Liver (tissue), 3 donors: ENCODE data around the gene MIXL1.

Source experiments
- ATF3 ChIP-seq: IDR thresholded peaks from 2 replicates; pipeline ENCODE4 v1.6.1; 2016; ENCODE audit warnings: antibody characterized with exemption
- CTCF ChIP-seq: fragments of 150-350 bp; IDR thresholded peaks from 2 replicates; pipeline ENCODE4 v1.5.1; 2017; ENCODE audit warnings: improper control_type of control experiment, low read depth, low read length; ENCODE audit not compliant: missing input control
- FOXA1 ChIP-seq: IDR thresholded peaks from 2 replicates; pipeline ENCODE4 v1.6.1; 2016; ENCODE audit warnings: antibody characterized with exemption
- GABPA ChIP-seq, 2 donors: IDR thresholded peaks in 1 of 2; conservative IDR thresholded peaks in 1 of 2; 2 replicates each; pipeline ENCODE4 v1.6.1; 2016; ENCODE audit warnings: antibody characterized with exemption in 2 of 2, mild to moderate bottlenecking in 1 of 2, moderate library complexity in 1 of 2
- JUND ChIP-seq, 2 donors: IDR thresholded peaks; 2 replicates each; pipeline ENCODE4 v1.6.1; 2016; ENCODE audit warnings: antibody characterized with exemption in 2 of 2
- RAD21 ChIP-seq, 2 donors: IDR thresholded peaks; 2 replicates each; pipeline ENCODE4 v1.6.1; 2016; ENCODE audit warnings: antibody characterized with exemption in 2 of 2, mild to moderate bottlenecking in 2 of 2
- REST ChIP-seq: IDR thresholded peaks from 2 replicates; pipeline ENCODE4 v1.6.1; 2016; ENCODE audit warnings: antibody characterized with exemption, mild to moderate bottlenecking
- TAF1 ChIP-seq: conservative IDR thresholded peaks from 2 replicates; pipeline ENCODE4 v1.6.1; 2016; ENCODE audit warnings: antibody characterized with exemption, mild to moderate bottlenecking
- donor health status: healthy.
- donor health status: healthy.

GRCh38 chr1:226226601-226227000 lies 3.1 kb downstream of the MIXL1 start:
- TF ChIP-seq CTCF = no peak
- TF ChIP-seq JUND (IDR thresholded peaks at IDR 0.05) = no peak
- TF ChIP-seq REST = no peak
- TF ChIP-seq RAD21 (IDR thresholded peaks at IDR 0.05) = no peak
- TF ChIP-seq TAF1 = no peak
- TF ChIP-seq GABPA (IDR thresholded peaks at IDR 0.05 in 1 of 2, conservative IDR thresholded peaks at IDR 0.05 in 1 of 2) = no peak
- no peak for TF ChIP-seq FOXA1
- TF ChIP-seq ATF3 = no peak
